NCI-H128 (cell line): ENCODE measurements around the gene KIF9.
"Not testable (repeated sequence)": the region's sequence is repeated elsewhere in the genome, so short reads cannot be mapped to it uniquely, and the experiment has no call there.

Experiments
- DNase-seq: peaks from one replicate; lab custom pipeline; 2025; ENCODE audit not compliant: unreplicated experiment; lab: John Stamatoyannopoulos, UW

Gene KIF9

DNA sequence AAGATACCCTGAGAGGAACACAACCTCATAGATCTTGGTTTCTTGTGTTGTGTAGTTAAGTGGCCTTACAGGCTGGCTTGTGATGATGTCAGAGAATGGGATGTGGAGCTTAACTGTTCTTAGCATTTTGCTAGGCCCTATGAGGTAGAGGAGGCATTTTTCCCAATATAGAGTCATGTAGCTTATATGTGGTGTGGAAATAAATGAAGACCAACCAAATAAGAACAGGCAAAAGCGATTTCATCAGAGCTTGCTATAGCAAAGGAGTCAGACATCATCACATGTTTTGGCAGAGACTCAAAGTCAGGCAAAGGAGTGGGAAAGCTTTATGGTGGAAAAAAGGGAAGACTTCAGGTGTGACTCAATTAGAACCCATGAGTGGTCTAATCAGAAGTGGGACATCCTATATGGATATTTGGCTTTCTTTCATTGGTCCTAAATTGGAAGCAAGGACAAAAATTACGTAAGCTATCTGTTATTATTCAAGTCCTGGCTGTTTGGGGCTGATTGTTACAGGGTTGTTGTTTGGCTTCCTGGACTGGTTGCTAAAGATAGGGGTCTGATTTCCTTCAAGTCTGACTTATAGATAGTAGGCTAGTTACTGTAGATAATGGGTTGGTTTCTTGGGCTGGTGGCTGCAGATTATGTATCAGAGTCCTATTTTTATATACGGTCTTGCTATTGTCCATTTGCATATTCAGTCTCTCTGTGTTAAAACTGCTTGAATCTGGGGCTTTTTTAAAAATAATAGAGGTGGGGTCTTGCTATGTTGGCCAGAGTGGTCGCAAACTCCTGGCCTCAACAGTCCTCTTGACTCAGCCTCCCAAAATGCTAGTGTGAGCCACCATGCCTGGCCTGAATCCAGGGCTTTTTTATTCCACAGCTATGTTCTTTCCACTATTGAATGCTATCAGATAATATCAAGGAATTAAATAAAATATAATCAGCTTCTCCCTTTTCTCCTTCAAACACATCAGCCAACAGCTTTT, 88.4 kb downstream of the KIF9 start:
- no peak for DNase-seq

DNA sequence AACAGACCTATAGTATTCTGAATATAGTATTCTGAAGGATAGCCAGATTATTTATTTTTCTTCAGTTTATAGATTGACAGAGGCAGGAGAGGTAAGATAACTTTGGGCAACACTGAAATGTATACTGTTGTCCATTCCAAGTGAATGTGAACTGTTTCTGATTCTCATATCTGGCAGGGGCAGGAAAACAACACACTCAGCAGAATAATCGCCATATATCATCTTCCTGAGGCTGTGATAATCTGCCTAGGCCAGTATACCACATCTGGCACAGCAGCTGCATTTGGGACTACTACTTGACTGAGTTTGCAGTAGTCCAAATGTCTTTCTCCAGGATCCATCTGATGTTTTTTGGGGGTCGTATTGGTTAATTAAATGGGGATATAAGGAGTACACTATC, 96.3 kb downstream of the KIF9 start:
- no peak for DNase-seq

DNA sequence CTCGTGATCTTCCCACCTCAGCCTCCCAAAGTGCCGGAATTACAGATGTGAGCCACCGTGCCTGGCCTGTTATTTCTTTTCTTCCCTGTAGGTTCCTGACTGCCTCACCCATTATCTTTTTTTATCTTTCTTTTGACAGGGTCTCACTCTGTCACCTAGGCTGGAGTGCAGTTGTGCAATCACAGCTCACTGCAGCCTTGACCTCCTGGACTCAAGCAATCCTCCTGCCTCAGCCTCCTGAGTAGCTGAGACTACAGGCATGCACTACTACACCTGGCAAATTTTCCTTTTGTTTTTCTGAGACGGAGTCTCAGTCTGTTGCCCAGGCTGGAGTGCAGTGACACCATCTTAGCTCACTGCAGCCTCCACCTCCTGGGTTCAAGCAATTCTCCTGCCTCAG, 100.9 kb downstream of the KIF9 start:
- DNase-seq, result not testable (repeated sequence)

DNA sequence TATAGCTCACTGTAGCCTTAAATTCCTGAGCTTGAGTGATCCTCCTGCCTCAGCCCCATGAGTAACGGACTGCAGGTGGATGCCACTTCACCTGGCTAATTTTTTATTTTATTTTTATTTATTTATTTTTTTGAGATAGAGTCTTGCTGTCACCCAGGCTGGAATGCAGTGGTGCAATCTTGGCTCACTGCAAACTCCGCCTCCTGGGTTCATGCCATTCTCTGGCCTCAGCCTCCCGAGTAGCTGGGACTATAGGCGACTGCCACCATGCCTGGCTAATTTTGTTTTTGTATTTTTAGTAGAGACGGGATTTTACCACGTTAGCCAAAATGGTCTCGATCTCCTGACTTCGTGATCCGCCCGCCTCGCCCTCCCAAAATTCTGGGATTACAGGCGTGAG, 102.6 kb downstream of the KIF9 start:
- DNase-seq, result not testable (repeated sequence)
